Liver (tissue), 9 donors: Measurements from ENCODE around the gene SP3. TPM values are rescaled to one million over a fixed set of nuclear protein-coding genes. Genes with fewer than 3 reads are reported as not detected.
A peak's percentile ranks its signal among the peaks of the same experiment; 100 is the strongest.

Experiments used
- DNase-seq: peaks from one replicate; pipeline ENCODE4 v3.0.0-alpha.2; 2017; ENCODE audit warnings: low spot score
- H3K27ac ChIP-seq, 2 donors: one replicate each; pipeline ENCODE4 v1.7.0; 2013; ENCODE audit warnings: inconsistent platforms in 2 of 2, low read length in 2 of 2, control low read depth in 1 of 2, low read depth in 1 of 2, mild to moderate bottlenecking in 1 of 2
- H3K27me3 ChIP-seq, 4 donors: one replicate each; pipeline versions ENCODE4 v1.6.1 to v1.7.0; 2013; ENCODE audit warnings: low read length in 3 of 4, inconsistent platforms in 1 of 4, mild to moderate bottlenecking in 1 of 4, moderate library complexity in 1 of 4; ENCODE audit not compliant: control insufficient read depth in 4 of 4, insufficient read depth in 4 of 4
- H3K36me3 ChIP-seq, 4 donors: one replicate each; pipeline versions ENCODE4 v1.6.1 to v1.7.0; 2013; ENCODE audit warnings: low read length in 3 of 4, mild to moderate bottlenecking in 3 of 4, low read depth in 1 of 4, moderate library complexity in 1 of 4; ENCODE audit not compliant: control insufficient read depth in 4 of 4, insufficient read depth in 3 of 4
- H3K4me1 ChIP-seq, 4 donors: one replicate each; pipeline versions ENCODE4 v1.6.1 to v1.7.0; 2013; ENCODE audit warnings: low read length in 3 of 4, mild to moderate bottlenecking in 3 of 4, moderate library complexity in 1 of 4; ENCODE audit not compliant: control insufficient read depth in 4 of 4, insufficient read depth in 4 of 4
- H3K4me3 ChIP-seq, 3 donors: one replicate each; pipeline versions ENCODE4 v1.6.1 to v1.7.0; 2013; ENCODE audit warnings: low read length in 3 of 3, control low read depth in 1 of 3, low read depth in 1 of 3, mild to moderate bottlenecking in 1 of 3
- H3K9ac ChIP-seq, 2 donors: one replicate each; pipeline ENCODE4 v1.7.0; 2013; ENCODE audit warnings: low read length in 2 of 2, mild to moderate bottlenecking in 2 of 2, moderate library complexity in 2 of 2, control low read depth in 1 of 2, low read depth in 1 of 2
- H3K9me3 ChIP-seq, 4 donors: one replicate each; pipeline versions ENCODE4 v1.6.1 to v1.7.0; 2013; ENCODE audit warnings: low read length in 3 of 4; ENCODE audit not compliant: control insufficient read depth in 4 of 4
- ATF3 ChIP-seq: IDR thresholded peaks from 2 replicates; pipeline ENCODE4 v1.6.1; 2016; ENCODE audit warnings: antibody characterized with exemption
- CTCF ChIP-seq: fragments of 150-350 bp; IDR thresholded peaks from 2 replicates; pipeline ENCODE4 v1.5.1; 2017; ENCODE audit warnings: improper control_type of control experiment, low read depth, low read length; ENCODE audit not compliant: missing input control
- EGR1 ChIP-seq, 2 donors: IDR thresholded peaks; 2 replicates each; pipeline ENCODE4 v1.6.1; 2016 to 2018; ENCODE audit warnings: antibody characterized with exemption in 2 of 2, low read depth in 2 of 2
- FOXA1 ChIP-seq: IDR thresholded peaks from 2 replicates; pipeline ENCODE4 v1.6.1; 2016; ENCODE audit warnings: antibody characterized with exemption
- FOXA2 ChIP-seq: IDR thresholded peaks from 2 replicates; pipeline ENCODE4 v1.6.1; 2016; ENCODE audit warnings: antibody characterized with exemption
- GABPA ChIP-seq, 2 donors: IDR thresholded peaks in 1 of 2; conservative IDR thresholded peaks in 1 of 2; 2 replicates each; pipeline ENCODE4 v1.6.1; 2016; ENCODE audit warnings: antibody characterized with exemption in 2 of 2, mild to moderate bottlenecking in 1 of 2, moderate library complexity in 1 of 2
- HNF4A ChIP-seq, 2 donors: conservative IDR thresholded peaks; 2 replicates each; pipeline ENCODE4 v1.6.1; 2016; ENCODE audit warnings: antibody characterized with exemption in 2 of 2, mild to moderate bottlenecking in 2 of 2
- HNF4G ChIP-seq: IDR thresholded peaks from 2 replicates; pipeline ENCODE4 v1.6.1; 2016; ENCODE audit warnings: antibody characterized with exemption
- JUND ChIP-seq, 2 donors: IDR thresholded peaks; 2 replicates each; pipeline ENCODE4 v1.6.1; 2016; ENCODE audit warnings: antibody characterized with exemption in 2 of 2
- MAX ChIP-seq: IDR thresholded peaks from 2 replicates; pipeline ENCODE4 v1.6.1; 2016; ENCODE audit warnings: antibody characterized with exemption
- NR2F2 ChIP-seq: IDR thresholded peaks from 2 replicates; pipeline ENCODE4 v1.6.1; 2016; ENCODE audit warnings: antibody characterized with exemption
- RAD21 ChIP-seq, 2 donors: IDR thresholded peaks; 2 replicates each; pipeline ENCODE4 v1.6.1; 2016; ENCODE audit warnings: antibody characterized with exemption in 2 of 2, mild to moderate bottlenecking in 2 of 2
- RXRA ChIP-seq, 2 donors: IDR thresholded peaks; 2 replicates each; pipeline ENCODE4 v1.6.1; 2017 to 2018; ENCODE audit warnings: antibody characterized with exemption in 2 of 2, mild to moderate bottlenecking in 1 of 2
- SP1 ChIP-seq: IDR thresholded peaks from 2 replicates; pipeline ENCODE4 v1.6.1; 2018; ENCODE audit warnings: antibody characterized with exemption, mild to moderate bottlenecking
- TAF1 ChIP-seq: conservative IDR thresholded peaks from 2 replicates; pipeline ENCODE4 v1.6.1; 2016; ENCODE audit warnings: antibody characterized with exemption, mild to moderate bottlenecking
- YY1 ChIP-seq: IDR thresholded peaks from 2 replicates; pipeline ENCODE4 v1.6.1; 2016; ENCODE audit warnings: antibody characterized with exemption, mild to moderate bottlenecking
- ZBTB33 ChIP-seq: IDR thresholded peaks from 2 replicates; pipeline ENCODE4 v1.6.1; 2016; ENCODE audit warnings: antibody characterized with exemption
- WGBS: extraction: QIAGEN DNeasy Blood & Tissue Kit; methylation state at CpG from one replicate; pipeline ENCODE4 v1.1.7; 2013; 5-methylcytosine and 5-hydroxymethylcytosine counted together
- polyA plus RNA-seq, 2 donors: library from polyadenylated mRNA; stranded (reverse) in 1 of 2; unstranded in 1 of 2; fragments of 200-250 nt in 1 of 2; fragments of >200 nt in 1 of 2; fragmentation: Nextera tagmentation in 1 of 2; extraction: Ambion mirVana in 1 of 2; gene quantifications; one replicate each; pipeline versions ENCODE4 v1.2.1 to v1.2.3, GENCODE V29; 2013 to 2015
- total RNA-seq, 2 donors: library from RNA; depleted of rRNA; stranded (reverse); fragments of >200 nt; gene quantifications; one replicate each; pipeline ENCODE4 v1.2.3, GENCODE V29; 2014
- donor health status: healthy.
- donor health status: healthy.
- donor health status: healthy.
- donor health status: healthy.
- donor health status: healthy.

The SP3 gene
- total and polyA plus RNA-seq, 4 donors: 10.0 to 83.7 (median 33.2) TPM

- no peak overlapping the region for H3K4me3 ChIP-seq
- H3K27me3 ChIP-seq: no peaks in the 10 kb centered on the region
- H3K9me3 ChIP-seq: no peaks in the 10 kb centered on the region
- H3K27ac ChIP-seq: peak overlapping the region in 1 of 2 donors; percentile 17
- no peaks in the 10 kb centered on the region for H3K36me3 ChIP-seq
- H3K4me1 ChIP-seq: peaks cover 4 to 57% (median 46%) of the 10 kb centered on the region in 4 donors
- H3K9ac ChIP-seq: no peak overlapping the region
- 82% methylated on average over 6 of the region's 6 CpGs for WGBS
- no peak for DNase-seq
- TF ChIP-seq FOXA2 (no peak), HNF4A (conservative IDR thresholded peaks at IDR 0.05) (no peak)
Measured at GRCh38 chr2:173990245-173990644, 25.1 kb upstream of the SP3 start.

- 81% methylated on average over 1 of the region's 1 CpG for WGBS
- TF ChIP-seq TAF1: no peak
- no peak for TF ChIP-seq MAX
- TF ChIP-seq HNF4A (conservative IDR thresholded peaks at IDR 0.05): no peak
- TF ChIP-seq ATF3: no peak
- no peak for TF ChIP-seq SP1
- TF ChIP-seq RXRA (IDR thresholded peaks at IDR 0.05): no peak
- no peak for TF ChIP-seq GABPA (IDR thresholded peaks at IDR 0.05 in 1 of 2, conservative IDR thresholded peaks at IDR 0.05 in 1 of 2)
- TF ChIP-seq ZBTB33: no peak
- TF ChIP-seq HNF4G: no peak
- TF ChIP-seq EGR1 (IDR thresholded peaks at IDR 0.05; ENCODE audit: low read depth in 2 of 2): no peak
- TF ChIP-seq YY1: no peak
- no peak for TF ChIP-seq FOXA2
- no peak for TF ChIP-seq CTCF
- no peak for TF ChIP-seq RAD21 (IDR thresholded peaks at IDR 0.05)
- no peak overlapping the region for H3K4me3 ChIP-seq
- H3K27me3 ChIP-seq: no peaks in the 10 kb centered on the region
- H3K36me3 ChIP-seq: no peaks in the 10 kb centered on the region
- no peaks in the 10 kb centered on the region for H3K9me3 ChIP-seq
- no peak overlapping the region for H3K9ac ChIP-seq
- peak overlapping the region in 1 of 2 donors; percentile 17 for H3K27ac ChIP-seq
- no peak for DNase-seq
- H3K4me1 ChIP-seq: peaks cover 6 to 61% (median 50%) of the 10 kb centered on the region in 4 donors
Measured at GRCh38 chr2:173989884-173990215, 24.7 kb upstream of the SP3 start.

- no peaks in the 10 kb centered on the region for H3K9me3 ChIP-seq
- H3K4me3 ChIP-seq: no peak overlapping the region
- peaks cover 6 to 64% (median 54%) of the 10 kb centered on the region in 4 donors for H3K4me1 ChIP-seq
- 81% methylated on average over 7 of the region's 7 CpGs for WGBS
- no peaks in the 10 kb centered on the region for H3K36me3 ChIP-seq
- DNase-seq: no peak
- no peaks in the 10 kb centered on the region for H3K27me3 ChIP-seq
- H3K27ac ChIP-seq: no peak overlapping the region
- no peak overlapping the region for H3K9ac ChIP-seq
- TF ChIP-seq MAX (no peak), EGR1 (IDR thresholded peaks at IDR 0.05; ENCODE audit: low read depth in 2 of 2) (no peak), CTCF (no peak), SP1 (no peak), JUND (IDR thresholded peaks at IDR 0.05) (no peak), RXRA (IDR thresholded peaks at IDR 0.05) (no peak), NR2F2 (no peak), FOXA1 (no peak), RAD21 (IDR thresholded peaks at IDR 0.05) (no peak), FOXA2 (no peak)
Measured at GRCh38 chr2:173989160-173989883, 24.1 kb upstream of the SP3 start.
